Ovary (tissue), 9 donors: ENCODE data around the gene MPRIP. TPM values are rescaled to one million over a fixed set of nuclear protein-coding genes. Genes with fewer than 3 reads are reported as not detected.

Experiments
- DNase-seq, 5 donors: peaks; one replicate each; pipeline ENCODE4 v3.0.0-alpha.2; 2019 to 2020
- H3K27ac ChIP-seq, 2 donors: fragments of 200-600 bp; one replicate each; pipeline versions ENCODE4 v1.5.1 to v1.8.0; 2019 to 2022
- H3K27me3 ChIP-seq: fragments of 200-600 bp; one replicate; pipeline ENCODE4 v1.8.0; 2022
- H3K36me3 ChIP-seq: fragments of 200-600 bp; sonication (generic); one replicate; pipeline ENCODE4 v1.5.1; 2019
- H3K4me1 ChIP-seq: one replicate; pipeline ENCODE4 v1.8.1; 2013; ENCODE audit warnings: mild to moderate bottlenecking, moderate library complexity; ENCODE audit not compliant: insufficient read depth
- H3K4me3 ChIP-seq: fragments of 200-600 bp; sonication (generic); one replicate; pipeline ENCODE4 v1.5.1; 2017
- H3K9me3 ChIP-seq, 2 donors: fragments of 200-600 bp in 1 of 2; sonication (generic) in 1 of 2; one replicate each; pipeline versions ENCODE4 v1.5.1 to v1.8.1; 2013 to 2019; ENCODE audit warnings: mild to moderate bottlenecking in 1 of 2, moderate library complexity in 1 of 2
- CTCF ChIP-seq, 3 donors: fragments of 450-650 bp in 2 of 3; fragments of 200-600 bp in 1 of 3; IDR thresholded peaks; one replicate each; pipeline versions ENCODE4 v1.5.1 to v1.8.0; 2016 to 2022; ENCODE audit warnings: antibody characterized with exemption in 3 of 3, mild to moderate bottlenecking in 1 of 3
- EP300 ChIP-seq: sonication (generic); formaldehyde crosslinking; IDR thresholded peaks from one replicate; pipeline ENCODE4 v1.6.1; 2017; ENCODE audit warnings: antibody characterized with exemption
- POLR2A ChIP-seq: fragments of 450-650 bp; IDR thresholded peaks from one replicate; pipeline ENCODE4 v1.6.1; 2017; ENCODE audit warnings: antibody characterized with exemption, mild to moderate bottlenecking, moderate library complexity
- WGBS, 3 donors: extraction: QIAGEN DNeasy Blood & Tissue Kit in 1 of 3; methylation state at CpG; one replicate each; pipeline versions ENCODE4 v1.1.5 to v1.1.7; 2013 to 2017; 5-methylcytosine and 5-hydroxymethylcytosine counted together
- intact Hi-C, 4 donors: fragments of 100-400 bp; cut with DNase I; formaldehyde crosslinking; loops; one replicate each; pipeline versions ENCODE4 v1.11.0 to v1.15.1; 2022 to 2023
- polyA plus RNA-seq, 2 donors: library from polyadenylated mRNA; stranded (reverse); fragments of 200-250 nt in 1 of 2; fragments of 350-450 nt in 1 of 2; fragmentation: Illumina TruSeq in 1 of 2; extraction: RNeasy Lipid Tissue Mini Kit (QIAGEN cat#74804) in 1 of 2; gene quantifications; one replicate each; pipeline ENCODE4 v1.2.3, GENCODE V29; 2013 to 2014
- total RNA-seq, 7 donors: library from RNA; depleted of rRNA in 2 of 7; stranded (reverse); fragments of >200 nt in 2 of 7; fragmentation: NEBNext Ultra II Directional in 3 of 7; extraction: Animal tissue kit (Norgen Biotek cat#: 25700) in 3 of 7; gene quantifications; one replicate each; pipeline versions ENCODE4 v1.1.0 to v1.2.4, GENCODE V29; 2016 to 2023
- donor health status: DM: no; HTN: no; CAD: no; lungs with moderate emphysema.
- donor health status: DM: no; HTN: no; CAD: no.
- donor health status: Bipolar disorder and iron deficiency.
- donor health status: DM: yes; HTN: yes; CAD: no.
- donor health status: DM: no; HTN: no; CAD: no.
- donor health status: DM: yes; HTN: yes; CAD: no.

MPRIP gene
- total and polyA plus RNA-seq, 9 donors = 72.3 to 256 (median 202) TPM

- no peaks in the 10 kb centered on the region for H3K36me3 ChIP-seq
- H3K27ac ChIP-seq = no peak overlapping the region
- intact Hi-C loops = no loop called here
- no peaks in the 10 kb centered on the region for H3K9me3 ChIP-seq
- no peak overlapping the region for H3K4me3 ChIP-seq
- H3K27me3 ChIP-seq = no peaks in the 10 kb centered on the region
- no peak for DNase-seq
- TF ChIP-seq EP300 (no peak), POLR2A (no peak), CTCF (IDR thresholded peaks at IDR 0.05) (no peak)
- 79 to 86% (median 82%) methylated on average over 8 of the region's 8 CpGs for WGBS, 3 donors
- no peaks in the 10 kb centered on the region for H3K4me1 ChIP-seq
These were observed 173.3 kb downstream of the MPRIP start for GRCh38 chr17:17215575-17215974.

GRCh38 chr17:17216236-17216635, 174.0 kb downstream of the MPRIP start:
- WGBS, 3 donors = 75 to 86% (median 76%) methylated on average over 17 of the region's 17 CpGs
- H3K4me1 ChIP-seq = no peaks in the 10 kb centered on the region
- no peaks in the 10 kb centered on the region for H3K9me3 ChIP-seq
- no peak for TF ChIP-seq POLR2A
- intact Hi-C loops = no loop called here
- no peaks in the 10 kb centered on the region for H3K27me3 ChIP-seq
- DNase-seq = no peak
- H3K27ac ChIP-seq = no peak overlapping the region
- H3K4me3 ChIP-seq = no peak overlapping the region
- H3K36me3 ChIP-seq = no peaks in the 10 kb centered on the region

GRCh38 chr17:17216776-17217175, 174.5 kb downstream of the MPRIP start:
- Histone ChIP-seq H3K27ac (no peak overlapping the region), H3K4me3 (no peak overlapping the region), H3K9me3 (no peaks in the 10 kb centered on the region), H3K4me1 (no peaks in the 10 kb centered on the region), H3K36me3 (no peaks in the 10 kb centered on the region), H3K27me3 (no peaks in the 10 kb centered on the region)
- intact Hi-C loops = no loop called here
- 82 to 90% (median 84%) methylated on average over 16 of the region's 16 CpGs for WGBS, 3 donors
- no peak for TF ChIP-seq EP300
- no peak for TF ChIP-seq CTCF (IDR thresholded peaks at IDR 0.05)
- no peak for TF ChIP-seq POLR2A
- DNase-seq = no peak

- 58 to 69% (median 67%) methylated on average over 3 of the region's 3 CpGs for WGBS, 3 donors
- Histone ChIP-seq H3K27me3 (no peaks in the 10 kb centered on the region), H3K4me3 (no peak overlapping the region), H3K27ac (no peak overlapping the region), H3K9me3 (no peaks in the 10 kb centered on the region), H3K36me3 (no peaks in the 10 kb centered on the region), H3K4me1 (no peaks in the 10 kb centered on the region)
- intact Hi-C loops = loop anchor here in 1 of 4 donors (1.0 kb wide), 1 partner anchor 21 kb away; no protein-coding TSS in a partner anchor
- DNase-seq = no peak
- TF ChIP-seq EP300 (no peak), POLR2A (no peak), CTCF (IDR thresholded peaks at IDR 0.05) (no peak)
These were observed 175.7 kb downstream of the MPRIP start for GRCh38 chr17:17217995-17218394.

- no peaks in the 10 kb centered on the region for H3K9me3 ChIP-seq
- H3K27ac ChIP-seq = no peak overlapping the region
- H3K4me3 ChIP-seq = no peak overlapping the region
- H3K27me3 ChIP-seq = no peaks in the 10 kb centered on the region
- no peak for TF ChIP-seq CTCF (IDR thresholded peaks at IDR 0.05)
- no peak for TF ChIP-seq EP300
- no peak for TF ChIP-seq POLR2A
- intact Hi-C loops = no loop called here
- WGBS, 3 donors = 94 to 97% (median 94%) methylated on average over 8 of the region's 8 CpGs
- no peaks in the 10 kb centered on the region for H3K36me3 ChIP-seq
- H3K4me1 ChIP-seq = no peaks in the 10 kb centered on the region
- no peak for DNase-seq
These were observed 178.3 kb downstream of the MPRIP start for GRCh38 chr17:17220529-17220928.
